ENCODE results near the gene ENTPD8. TPM values are rescaled to one million over a fixed set of nuclear protein-coding genes. Genes with fewer than 3 reads are reported as not detected.

The ENTPD8 gene
- total and polyA plus RNA-seq, 2 donors (not counting 1 experiment from before 2014, with no cell fraction given): under 0.01 TPM; not detected in 1

DNA sequence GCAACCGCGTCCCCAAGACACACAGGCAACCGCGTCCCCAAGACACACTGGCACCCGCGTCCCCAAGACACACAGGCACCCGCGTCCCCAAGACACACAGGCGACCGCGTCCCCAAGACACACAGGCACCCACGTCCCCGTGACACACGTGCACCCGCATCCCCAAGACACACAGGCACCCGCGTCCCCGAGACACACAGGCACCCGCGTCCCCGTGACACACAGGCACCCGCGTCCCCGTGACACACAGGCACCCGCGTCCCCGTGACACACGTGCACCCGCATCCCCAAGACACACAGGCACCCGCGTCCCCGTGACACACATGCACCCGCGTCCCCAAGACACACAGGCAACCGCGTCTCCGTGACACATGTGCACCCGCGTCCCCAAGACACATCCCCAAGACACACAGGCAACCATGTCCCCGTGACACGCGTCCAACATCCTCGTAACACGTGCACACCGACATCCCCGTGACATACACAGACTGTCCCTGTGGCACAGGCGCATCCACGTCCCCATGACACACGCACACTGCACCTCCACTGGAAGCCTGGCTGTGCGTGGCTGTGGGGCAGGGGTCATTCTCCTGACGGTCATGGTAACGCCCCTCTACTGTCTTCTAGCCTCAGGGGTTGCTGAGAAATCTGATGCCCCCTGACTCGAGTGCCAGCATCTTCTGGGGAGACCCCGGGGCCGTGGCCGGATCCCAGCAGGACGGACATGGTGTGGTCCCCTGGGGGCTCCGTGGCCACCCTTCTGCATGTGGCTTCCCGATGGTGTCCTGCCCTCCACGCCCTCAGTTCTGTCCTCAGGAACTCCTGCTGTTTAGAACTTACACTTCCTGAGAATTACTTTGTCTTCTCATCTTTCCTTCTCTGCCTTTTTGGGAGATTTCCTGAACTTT, 42.3 kb downstream of the ENTPD8 start:
- Histone ChIP-seq H3K9ac (ENCODE audit: insufficient read depth, low read length) (no peak overlapping the region), H3K4me2 (ENCODE audit: extremely low read depth, insufficient read depth, low read length) (no peak overlapping the region), H4K20me1 (ENCODE audit: control insufficient read depth, extremely low read depth, insufficient read depth, low read length) (no peaks in the 10 kb centered on the region), H3K27ac (ENCODE audit: insufficient read depth, low read length) (no peak overlapping the region), H3K9me3 (ENCODE audit: control insufficient read depth, insufficient read depth, low read depth, low read length) (no peaks in the 10 kb centered on the region), H3K79me2 (ENCODE audit: control insufficient read depth, insufficient read depth, low read length) (no peaks in the 10 kb centered on the region), H3K4me3 (replicated peaks in 1 of 4; ENCODE audit: control extremely low read depth in 1 of 4, insufficient read depth in 1 of 4, low read depth in 3 of 4, low read length in 4 of 4) (no peak overlapping the region), H2AFZ (ENCODE audit: low read length) (no peak overlapping the region), H3K4me1 (ENCODE audit: control insufficient read depth, extremely low read depth, insufficient read depth, low read length) (no peaks in the 10 kb centered on the region), H3K36me3 (ENCODE audit: control insufficient read depth, insufficient read depth, low read length) (no peaks in the 10 kb centered on the region), H3K27me3 (ENCODE audit: control insufficient read depth, insufficient read depth, low read length) (no peaks in the 10 kb centered on the region)
- TF ChIP-seq EZH2 (IDR thresholded peaks at IDR 0.05; ENCODE audit: low read length, missing control alignments): no peak
- no peak for TF ChIP-seq CTCF (conservative IDR thresholded peaks at IDR 0.05 in 1 of 2, IDR thresholded peaks at IDR 0.05 in 1 of 2; ENCODE audit: low read depth in 1 of 2, low read length in 2 of 2)
- DNase-seq (ENCODE audit: low read depth in 2 of 2): no peak

GRCh38 chr9:137397675-137398423, 43.3 kb downstream of the ENTPD8 start:
- H2AFZ ChIP-seq (ENCODE audit: low read length): no peak overlapping the region
- no peaks in the 10 kb centered on the region for H3K27me3 ChIP-seq (ENCODE audit: control insufficient read depth, insufficient read depth, low read length)
- no peak overlapping the region for H3K4me2 ChIP-seq (ENCODE audit: extremely low read depth, insufficient read depth, low read length)
- no peaks in the 10 kb centered on the region for H3K36me3 ChIP-seq (ENCODE audit: control insufficient read depth, insufficient read depth, low read length)
- H3K79me2 ChIP-seq (ENCODE audit: control insufficient read depth, insufficient read depth, low read length): no peaks in the 10 kb centered on the region
- H3K9ac ChIP-seq (ENCODE audit: insufficient read depth, low read length): no peak overlapping the region
- DNase-seq (ENCODE audit: low read depth in 2 of 2): no peak
- no peaks in the 10 kb centered on the region for H3K9me3 ChIP-seq (ENCODE audit: control insufficient read depth, insufficient read depth, low read depth, low read length)
- H4K20me1 ChIP-seq (ENCODE audit: control insufficient read depth, extremely low read depth, insufficient read depth, low read length): no peaks in the 10 kb centered on the region
- TF ChIP-seq EZH2 (IDR thresholded peaks at IDR 0.05; ENCODE audit: low read length, missing control alignments) (no peak), CTCF (conservative IDR thresholded peaks at IDR 0.05 in 1 of 2, IDR thresholded peaks at IDR 0.05 in 1 of 2; ENCODE audit: low read depth in 1 of 2, low read length in 2 of 2) (no peak)
- no peak overlapping the region for H3K27ac ChIP-seq (ENCODE audit: insufficient read depth, low read length)
- no peak overlapping the region for H3K4me3 ChIP-seq (replicated peaks in 1 of 4; ENCODE audit: control extremely low read depth in 1 of 4, insufficient read depth in 1 of 4, low read depth in 3 of 4, low read length in 4 of 4)
- no peaks in the 10 kb centered on the region for H3K4me1 ChIP-seq (ENCODE audit: control insufficient read depth, extremely low read depth, insufficient read depth, low read length)

GRCh38 chr9:137396634-137397367, 44.4 kb downstream of the ENTPD8 start:
- H3K9me3 ChIP-seq (ENCODE audit: control insufficient read depth, insufficient read depth, low read depth, low read length): no peaks in the 10 kb centered on the region
- H3K4me3 ChIP-seq (replicated peaks in 1 of 4; ENCODE audit: control extremely low read depth in 1 of 4, insufficient read depth in 1 of 4, low read depth in 3 of 4, low read length in 4 of 4): no peak overlapping the region
- no peak overlapping the region for H2AFZ ChIP-seq (ENCODE audit: low read length)
- H3K27me3 ChIP-seq (ENCODE audit: control insufficient read depth, insufficient read depth, low read length): no peaks in the 10 kb centered on the region
- no peaks in the 10 kb centered on the region for H3K4me1 ChIP-seq (ENCODE audit: control insufficient read depth, extremely low read depth, insufficient read depth, low read length)
- H3K9ac ChIP-seq (ENCODE audit: insufficient read depth, low read length): no peak overlapping the region
- H3K4me2 ChIP-seq (ENCODE audit: extremely low read depth, insufficient read depth, low read length): no peak overlapping the region
- TF ChIP-seq CTCF (conservative IDR thresholded peaks at IDR 0.05 in 1 of 2, IDR thresholded peaks at IDR 0.05 in 1 of 2; ENCODE audit: low read depth in 1 of 2, low read length in 2 of 2) (no peak), EZH2 (IDR thresholded peaks at IDR 0.05; ENCODE audit: low read length, missing control alignments) (no peak)
- no peak overlapping the region for H3K27ac ChIP-seq (ENCODE audit: insufficient read depth, low read length)
- no peak for DNase-seq (ENCODE audit: low read depth in 2 of 2)
- H3K36me3 ChIP-seq (ENCODE audit: control insufficient read depth, insufficient read depth, low read length): no peaks in the 10 kb centered on the region
- no peaks in the 10 kb centered on the region for H4K20me1 ChIP-seq (ENCODE audit: control insufficient read depth, extremely low read depth, insufficient read depth, low read length)
- no peaks in the 10 kb centered on the region for H3K79me2 ChIP-seq (ENCODE audit: control insufficient read depth, insufficient read depth, low read length)

Data from fibroblast of lung (primary cell).